ENCODE data around the gene KIF25.
"Not testable (repeated sequence)": the region's sequence is repeated elsewhere in the genome, so short reads cannot be mapped to it uniquely, and the experiment has no call there.

Gene KIF25

DNA sequence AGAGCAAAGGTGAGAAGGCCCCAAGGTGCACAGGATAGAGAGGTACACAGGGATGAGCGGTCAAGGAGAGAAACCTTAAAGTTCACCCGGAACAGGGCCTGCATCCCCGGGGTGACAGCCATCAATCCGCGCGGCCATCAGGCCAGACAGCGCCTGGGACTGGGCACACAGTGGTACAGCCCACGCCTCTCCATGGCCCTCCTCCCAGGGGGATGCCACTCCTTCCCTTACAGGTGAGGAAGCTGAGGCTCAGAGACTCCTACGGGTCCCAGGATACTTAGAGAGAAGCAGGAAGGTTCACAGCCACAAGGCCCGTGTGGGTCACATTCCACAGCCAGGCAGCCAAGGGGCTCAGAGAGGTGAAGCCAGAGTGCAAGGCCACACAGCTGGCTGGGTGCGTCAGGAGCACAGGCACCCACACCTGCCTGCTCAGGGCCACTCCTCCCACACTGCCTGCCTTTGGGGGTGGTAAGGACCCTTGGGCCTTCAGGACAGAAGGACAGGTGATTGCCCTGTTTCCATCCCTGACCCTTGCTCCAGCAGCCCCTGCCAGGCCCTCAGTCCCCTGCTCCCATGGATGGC, 66.8 kb downstream of the KIF25 start:
- DNase-seq (ENCODE audit: low spot score) (no peak), FAIRE-seq (no peak)

GRCh38 chr6:168067081-168067759, 69.7 kb downstream of the KIF25 start:
- DNase-seq (ENCODE audit: low spot score), result no peak
- no peak for FAIRE-seq

GRCh38 chr6:168070804-168071203, 73.3 kb downstream of the KIF25 start:
- DNase-seq (ENCODE audit: low spot score) (no peak), FAIRE-seq (no peak)

DNA sequence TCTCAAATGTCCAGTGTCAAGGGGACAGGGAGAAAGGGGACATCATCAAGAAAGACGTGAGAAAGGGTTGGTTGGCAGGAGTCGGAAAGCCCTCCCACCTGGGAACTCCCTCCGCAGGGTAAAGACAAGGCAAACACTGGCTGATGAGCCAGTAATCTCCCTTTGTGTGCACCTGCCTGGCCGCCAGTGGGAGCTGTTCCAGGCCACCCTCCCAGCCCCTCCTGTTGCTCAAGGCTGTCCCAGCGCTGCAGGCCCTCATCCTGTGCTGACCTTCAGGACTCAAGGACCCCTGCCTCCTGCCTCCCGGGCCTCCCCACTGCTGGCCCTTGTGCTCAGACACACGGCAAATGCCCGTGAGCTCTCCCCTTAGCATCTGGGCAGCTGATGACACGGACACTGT, 74.1 kb downstream of the KIF25 start:
- DNase-seq (ENCODE audit: low spot score) (no peak), FAIRE-seq (no peak)

- DNase-seq (ENCODE audit: low spot score), result no peak
These were observed 74.8 kb downstream of the KIF25 start for GRCh38 chr6:168072261-168072660.

GRCh38 chr6:168072730-168073129, 75.3 kb downstream of the KIF25 start:
- FAIRE-seq (no peak), DNase-seq (ENCODE audit: low spot score) (no peak)

More at GRCh38 chr6:168072261-168072660, 74.8 kb downstream of the KIF25 start:
- no peak for FAIRE-seq

DNA sequence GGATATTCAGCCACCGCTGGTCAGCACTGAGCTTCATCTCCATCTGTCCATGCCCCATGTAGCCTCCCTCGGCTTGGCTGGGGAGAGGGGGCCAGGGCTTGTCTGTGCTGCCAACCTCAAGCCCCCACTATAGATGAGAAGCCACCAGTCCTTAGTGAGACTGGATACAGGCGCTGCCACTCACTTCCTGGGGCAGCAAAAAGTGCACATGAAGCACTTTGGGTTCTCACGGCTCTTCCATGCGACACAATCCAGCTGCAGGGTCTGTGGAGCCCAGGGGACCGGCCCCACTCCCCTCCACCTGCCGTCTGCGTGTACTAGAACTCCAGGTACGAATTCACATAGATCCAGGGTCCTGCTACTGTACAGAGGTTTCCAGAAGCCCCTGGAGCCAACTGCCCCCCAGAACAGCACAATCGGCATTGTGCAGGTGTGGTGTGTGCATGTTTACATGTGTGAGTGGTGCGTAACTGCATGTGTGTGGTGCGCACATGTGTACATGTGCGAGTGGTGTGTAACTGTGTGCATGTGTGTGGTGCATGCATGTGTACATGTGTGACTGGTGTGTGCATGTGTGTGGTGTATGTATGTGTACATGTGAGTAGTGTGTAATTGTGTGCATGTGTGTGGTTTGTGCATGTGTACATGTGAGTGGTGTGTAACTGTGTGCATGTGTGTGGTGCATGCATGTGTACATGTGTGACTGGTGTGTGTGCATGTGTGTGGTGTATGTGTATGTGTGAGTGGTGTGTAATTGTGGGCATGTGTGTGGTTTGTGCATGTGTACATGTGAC, 76.7 kb downstream of the KIF25 start:
- DNase-seq (ENCODE audit: low spot score), result no peak
- FAIRE-seq, result no peak

- FAIRE-seq, result no peak
- no peak for DNase-seq (ENCODE audit: low spot score)
These were observed 77.7 kb downstream of the KIF25 start for GRCh38 chr6:168075216-168075615.

- FAIRE-seq (no peak), DNase-seq (ENCODE audit: low spot score) (no peak)
These were observed 78.3 kb downstream of the KIF25 start for GRCh38 chr6:168075787-168076202.

DNA sequence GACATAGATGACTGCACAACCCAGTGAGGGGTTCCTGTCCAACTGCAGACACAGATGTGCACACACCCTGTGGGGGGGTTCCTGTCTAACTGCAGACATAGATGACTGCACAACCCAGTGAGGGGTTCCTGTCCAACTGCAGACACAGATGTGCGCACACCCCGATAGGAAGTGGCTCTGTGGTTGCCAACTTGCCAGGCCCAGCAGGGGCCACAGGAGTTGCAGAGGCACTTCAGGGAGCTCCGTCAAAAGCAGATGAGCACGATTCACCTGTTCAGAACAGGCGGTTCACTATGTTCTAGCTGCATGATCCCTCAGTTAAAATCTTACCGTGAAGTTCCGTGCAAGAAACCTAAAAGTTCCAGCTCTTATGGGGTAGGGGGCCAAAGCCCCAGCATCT, 79.9 kb downstream of the KIF25 start:
- not testable (repeated sequence) for FAIRE-seq; DNase-seq (ENCODE audit: low spot score)

DNA sequence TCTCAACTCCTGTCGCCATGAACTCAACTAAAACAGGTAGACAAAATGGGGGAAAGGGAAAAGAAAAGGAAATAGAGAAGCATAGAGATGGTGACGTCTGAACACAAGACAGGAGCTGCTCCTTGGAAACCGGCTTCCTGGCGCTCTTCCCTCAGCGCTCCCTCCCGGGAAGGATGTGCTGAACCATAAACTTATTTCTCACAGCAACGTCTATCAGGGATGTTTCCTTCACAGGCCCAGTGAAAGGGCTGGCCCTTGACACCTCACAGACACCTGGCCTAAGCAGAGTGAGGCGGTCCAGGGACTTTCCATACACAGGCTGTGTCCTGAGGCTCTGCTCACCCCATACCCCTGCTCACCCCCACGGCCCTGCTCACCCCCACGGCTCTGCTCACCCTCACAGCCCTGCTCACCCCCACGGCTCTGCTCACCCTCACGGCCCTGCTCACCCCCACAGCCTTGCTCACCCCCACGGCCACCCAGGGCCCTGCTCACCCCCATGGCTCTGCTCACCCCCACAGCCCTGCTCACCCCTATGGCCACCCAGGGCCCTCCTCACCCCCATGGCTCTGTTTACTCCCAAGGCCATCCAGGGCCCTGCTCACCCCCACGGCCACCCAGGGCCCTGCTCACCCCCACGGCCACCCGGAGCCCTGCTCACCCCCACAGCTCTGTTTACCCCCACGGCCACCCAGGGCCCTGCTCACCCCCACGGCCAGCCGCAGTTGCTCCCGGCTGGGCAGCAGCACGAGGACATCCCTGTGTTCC, 80.9 kb downstream of the KIF25 start:
- DNase-seq (ENCODE audit: low spot score) (no peak), FAIRE-seq (no peak)

- DNase-seq (ENCODE audit: low spot score), result no peak
- FAIRE-seq, result no peak
These were observed 81.5 kb downstream of the KIF25 start, which contains the start of gene FRMD1 for GRCh38 chr6:168078943-168079405. TSS of gene FRMD1 (minus strand) at chr6:168079212. CDS start at chr6:168079094, 118 bp downstream.

- no peak for FAIRE-seq
- no peak for DNase-seq (ENCODE audit: low spot score)
These were observed 83.1 kb downstream of the KIF25 start for GRCh38 chr6:168080393-168081077.

GRCh38 chr6:168081858-168082546, 84.5 kb downstream of the KIF25 start:
- FAIRE-seq (no peak), DNase-seq (ENCODE audit: low spot score) (no peak)

- FAIRE-seq, result no peak
- no peak for DNase-seq (ENCODE audit: low spot score)
These were observed 85.5 kb downstream of the KIF25 start for GRCh38 chr6:168082860-168083513.

DNA sequence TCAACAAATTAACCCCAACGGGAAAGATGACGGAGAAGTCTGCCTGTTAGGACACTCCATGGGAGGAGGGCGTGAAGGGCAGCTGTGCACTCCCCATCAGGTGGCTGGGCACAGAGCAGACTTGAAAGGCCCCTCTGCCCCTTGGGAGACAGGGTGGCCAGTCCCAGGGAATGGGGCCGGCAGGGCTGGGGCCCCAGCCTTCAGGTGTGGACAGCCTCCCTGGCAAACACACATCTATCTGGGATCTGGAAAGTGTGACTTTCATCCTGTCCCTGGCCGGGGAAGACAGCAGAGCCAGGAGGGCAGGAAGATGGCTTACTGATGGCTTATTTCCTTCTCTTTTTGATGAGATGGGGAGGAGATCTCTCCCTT, 86.0 kb downstream of the KIF25 start:
- FAIRE-seq, result no peak

GRCh38 chr6:168084465-168085160, 87.1 kb downstream of the KIF25 start:
- DNase-seq (ENCODE audit: low spot score) (no peak), FAIRE-seq (no peak)

More for the DNA sequence above, 86.0 kb downstream of the KIF25 start:
- DNase-seq (ENCODE audit: low spot score), result no peak

DNA sequence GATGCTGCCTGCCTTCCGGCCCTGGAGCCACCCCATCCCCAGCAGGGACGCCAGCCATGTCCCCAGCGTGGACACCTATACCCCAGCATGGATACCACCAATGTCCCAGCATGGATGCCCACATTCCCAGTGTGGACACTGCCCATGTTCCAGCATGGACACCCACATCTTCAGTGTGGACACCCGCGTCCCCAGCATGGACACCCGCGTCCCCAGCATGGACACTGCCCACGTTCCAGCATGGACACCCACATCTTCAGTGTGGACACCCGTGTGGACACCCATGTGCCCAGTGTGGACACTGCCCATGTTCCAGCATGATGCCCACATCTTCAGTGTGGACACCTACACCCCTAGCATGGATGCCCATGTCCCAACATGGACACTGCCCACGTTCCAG, 88.6 kb downstream of the KIF25 start:
- FAIRE-seq (no peak), DNase-seq (ENCODE audit: low spot score) (no peak)

DNA sequence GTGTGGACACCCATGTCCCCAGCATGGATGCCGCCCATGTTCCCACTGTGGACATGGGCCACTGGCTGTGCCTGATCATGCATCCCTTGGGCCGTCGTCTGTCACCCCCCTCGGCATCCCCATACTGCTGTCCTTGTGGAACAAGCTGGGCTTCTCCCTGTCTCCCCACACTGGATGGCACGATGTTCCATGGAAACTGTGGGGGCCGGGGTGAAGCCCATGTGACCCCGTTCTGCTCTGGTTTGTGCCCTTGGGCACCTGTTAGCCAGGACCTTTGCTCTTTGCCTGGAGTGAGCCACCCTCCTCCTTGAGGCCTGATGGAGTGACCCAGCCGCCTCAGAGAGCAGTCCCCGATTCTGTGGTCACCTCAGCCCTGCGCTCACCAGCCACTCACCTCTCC, 89.1 kb downstream of the KIF25 start:
- DNase-seq (ENCODE audit: low spot score) (no peak), FAIRE-seq (no peak)
